Upper lobe of left lung (tissue), 6 donors: ENCODE data around the gene UBTF. TPM values are rescaled to one million over a fixed set of nuclear protein-coding genes. Genes with fewer than 3 reads are reported as not detected.

Experiments
- ATAC-seq, 2 donors: fragments of 200-7000 bp; cut with Tn5 transposase; one replicate each; pipeline ENCODE4 v1.9.1; 2022; ENCODE audit warnings: mild to moderate bottlenecking in 2 of 2, moderate library complexity in 2 of 2; ENCODE audit not compliant: low FRiP score in 2 of 2
- DNase-seq, 2 donors: peaks; one replicate each; pipeline ENCODE4 v3.0.0-alpha.2; 2019 to 2020
- H3K27ac ChIP-seq, 4 donors: fragments of 200-600 bp; sonication (generic); one replicate each; pipeline ENCODE4 v1.5.1; 2016 to 2019
- H3K27me3 ChIP-seq, 4 donors: fragments of 200-600 bp; sonication (generic); one replicate each; pipeline ENCODE4 v1.5.1; 2017 to 2019
- H3K36me3 ChIP-seq, 4 donors: fragments of 200-600 bp; sonication (generic); one replicate each; pipeline ENCODE4 v1.5.1; 2016 to 2019
- H3K4me1 ChIP-seq, 4 donors: fragments of 200-600 bp; sonication (generic); one replicate each; pipeline ENCODE4 v1.5.1; 2018 to 2019
- H3K4me3 ChIP-seq, 4 donors: fragments of 200-600 bp; sonication (generic); one replicate each; pipeline ENCODE4 v1.5.1; 2017 to 2019; ENCODE audit warnings: mild to moderate bottlenecking in 2 of 4, moderate library complexity in 1 of 4
- H3K9me3 ChIP-seq, 4 donors: fragments of 200-600 bp; sonication (generic); one replicate each; pipeline ENCODE4 v1.5.1; 2018 to 2019
- EP300 ChIP-seq, 4 donors: sonication (generic); formaldehyde crosslinking; IDR thresholded peaks; one replicate each; pipeline ENCODE4 v1.5.1; 2017; ENCODE audit warnings: antibody characterized with exemption in 4 of 4, control low read depth in 2 of 4
- POLR2A ChIP-seq, 4 donors: fragments of 450-650 bp; IDR thresholded peaks; one replicate each; pipeline ENCODE4 v1.5.1; 2016 to 2017; ENCODE audit warnings: antibody characterized with exemption in 4 of 4, mild to moderate bottlenecking in 2 of 4
- POLR2AphosphoS5 ChIP-seq, 2 donors: sonication (generic); formaldehyde crosslinking; IDR thresholded peaks; one replicate each; pipeline ENCODE4 v1.5.1; 2017; ENCODE audit warnings: antibody characterized with exemption in 2 of 2
- WGBS, 2 donors: methylation state at CpG; one replicate each; pipeline ENCODE4 v1.1.5; 2017 to 2018; 5-methylcytosine and 5-hydroxymethylcytosine counted together
- total RNA-seq, 6 donors: library from RNA; depleted of rRNA in 4 of 6; stranded (reverse); fragments of >200 nt in 4 of 6; gene quantifications; one replicate each; pipeline versions ENCODE4 v1.1.0 to v1.2.1, GENCODE V29; 2016 to 2021
- TF ChIP-seq, protein P1 (sequence below), 6 experiments: fragments of 450-650 bp in 4 of 6; fragments of 200-600 bp in 2 of 6; sonication (generic) in 2 of 6; IDR thresholded peaks; one replicate each; pipeline ENCODE4 v1.5.1; 2016 to 2019; ENCODE audit warnings: antibody characterized with exemption in 6 of 6
- donor health status: DM: no; HTN: no; CAD: no; lungs with moderate emphysema.
- donor health status: DM: no; HTN: yes; CAD: no; lungs with severe emphysema.

Gene UBTF, protein sequence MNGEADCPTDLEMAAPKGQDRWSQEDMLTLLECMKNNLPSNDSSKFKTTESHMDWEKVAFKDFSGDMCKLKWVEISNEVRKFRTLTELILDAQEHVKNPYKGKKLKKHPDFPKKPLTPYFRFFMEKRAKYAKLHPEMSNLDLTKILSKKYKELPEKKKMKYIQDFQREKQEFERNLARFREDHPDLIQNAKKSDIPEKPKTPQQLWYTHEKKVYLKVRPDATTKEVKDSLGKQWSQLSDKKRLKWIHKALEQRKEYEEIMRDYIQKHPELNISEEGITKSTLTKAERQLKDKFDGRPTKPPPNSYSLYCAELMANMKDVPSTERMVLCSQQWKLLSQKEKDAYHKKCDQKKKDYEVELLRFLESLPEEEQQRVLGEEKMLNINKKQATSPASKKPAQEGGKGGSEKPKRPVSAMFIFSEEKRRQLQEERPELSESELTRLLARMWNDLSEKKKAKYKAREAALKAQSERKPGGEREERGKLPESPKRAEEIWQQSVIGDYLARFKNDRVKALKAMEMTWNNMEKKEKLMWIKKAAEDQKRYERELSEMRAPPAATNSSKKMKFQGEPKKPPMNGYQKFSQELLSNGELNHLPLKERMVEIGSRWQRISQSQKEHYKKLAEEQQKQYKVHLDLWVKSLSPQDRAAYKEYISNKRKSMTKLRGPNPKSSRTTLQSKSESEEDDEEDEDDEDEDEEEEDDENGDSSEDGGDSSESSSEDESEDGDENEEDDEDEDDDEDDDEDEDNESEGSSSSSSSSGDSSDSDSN
- total RNA-seq, result 10 to 100 TPM; 41.2 to 94.3 (median 67.6) TPM

DNA sequence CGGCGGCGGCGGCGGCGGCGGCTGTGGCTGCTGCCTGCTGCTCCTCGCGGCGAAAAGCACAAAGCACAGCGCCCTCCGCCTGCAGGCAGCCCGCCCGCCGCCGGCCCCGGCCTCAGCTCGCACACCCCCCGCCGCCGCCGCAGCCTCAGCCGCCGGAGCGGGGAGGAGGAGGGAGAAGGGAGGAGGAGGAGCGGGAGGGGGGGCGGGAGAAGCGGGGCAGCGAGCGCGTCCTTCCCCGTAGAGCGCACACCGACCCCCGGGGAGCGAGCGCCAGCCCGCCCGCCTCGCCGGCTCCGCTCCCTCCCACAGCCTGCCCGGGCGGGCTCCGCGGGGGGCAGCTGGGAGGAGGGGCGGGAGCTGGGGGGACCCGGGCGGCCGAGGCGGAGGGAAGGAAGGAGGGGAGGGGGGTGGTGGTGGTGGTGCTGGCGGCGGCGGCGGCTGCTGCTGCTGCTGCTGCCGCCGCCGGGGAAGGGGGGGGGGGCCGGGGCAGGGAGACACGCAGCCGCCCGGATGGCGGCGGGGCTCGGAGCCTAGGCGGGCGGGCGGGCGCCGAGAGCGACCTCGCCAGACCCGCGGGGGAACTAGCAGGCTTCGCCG is at the start of gene UBTF:
Gene UBTF (minus strand): TSS at position 60 of the 597 bp plus-strand sequence. CDS start 1,446 bp downstream, outside the sequence.
- peak; percentile 61 to 94 for DNase-seq
- H3K27me3 ChIP-seq, result no peaks in the 10 kb centered on the region
- no peaks in the 10 kb centered on the region for H3K9me3 ChIP-seq
- H3K4me1 ChIP-seq, result peaks cover 21 to 37% (median 32%) of the 10 kb centered on the region in 4 donors
- H3K36me3 ChIP-seq, result peaks cover 15 to 25% (median 22%) of the 10 kb centered on the region in 4 donors
- peak within 1 kb of the TSS; percentile 94 to 99 (median 98) for H3K27ac ChIP-seq
- TF ChIP-seq POLR2AphosphoS5 (IDR thresholded peaks at IDR 0.05) (no peak), POLR2A (IDR thresholded peaks at IDR 0.05) (no peak), EP300 (IDR thresholded peaks at IDR 0.05) (no peak)
- TF ChIP-seq, protein P1, sequence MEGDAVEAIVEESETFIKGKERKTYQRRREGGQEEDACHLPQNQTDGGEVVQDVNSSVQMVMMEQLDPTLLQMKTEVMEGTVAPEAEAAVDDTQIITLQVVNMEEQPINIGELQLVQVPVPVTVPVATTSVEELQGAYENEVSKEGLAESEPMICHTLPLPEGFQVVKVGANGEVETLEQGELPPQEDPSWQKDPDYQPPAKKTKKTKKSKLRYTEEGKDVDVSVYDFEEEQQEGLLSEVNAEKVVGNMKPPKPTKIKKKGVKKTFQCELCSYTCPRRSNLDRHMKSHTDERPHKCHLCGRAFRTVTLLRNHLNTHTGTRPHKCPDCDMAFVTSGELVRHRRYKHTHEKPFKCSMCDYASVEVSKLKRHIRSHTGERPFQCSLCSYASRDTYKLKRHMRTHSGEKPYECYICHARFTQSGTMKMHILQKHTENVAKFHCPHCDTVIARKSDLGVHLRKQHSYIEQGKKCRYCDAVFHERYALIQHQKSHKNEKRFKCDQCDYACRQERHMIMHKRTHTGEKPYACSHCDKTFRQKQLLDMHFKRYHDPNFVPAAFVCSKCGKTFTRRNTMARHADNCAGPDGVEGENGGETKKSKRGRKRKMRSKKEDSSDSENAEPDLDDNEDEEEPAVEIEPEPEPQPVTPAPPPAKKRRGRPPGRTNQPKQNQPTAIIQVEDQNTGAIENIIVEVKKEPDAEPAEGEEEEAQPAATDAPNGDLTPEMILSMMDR (IDR thresholded peaks at IDR 0.05), result no peak
- 0% methylated on average over 5 to 9 of the region's 76 CpGs for WGBS, 2 donors
- H3K4me3 ChIP-seq, result peak within 1 kb of the TSS; percentile 75 to 96 (median 90)
- peak in 1 of 2 donors; percentile 16 for ATAC-seq

DNA sequence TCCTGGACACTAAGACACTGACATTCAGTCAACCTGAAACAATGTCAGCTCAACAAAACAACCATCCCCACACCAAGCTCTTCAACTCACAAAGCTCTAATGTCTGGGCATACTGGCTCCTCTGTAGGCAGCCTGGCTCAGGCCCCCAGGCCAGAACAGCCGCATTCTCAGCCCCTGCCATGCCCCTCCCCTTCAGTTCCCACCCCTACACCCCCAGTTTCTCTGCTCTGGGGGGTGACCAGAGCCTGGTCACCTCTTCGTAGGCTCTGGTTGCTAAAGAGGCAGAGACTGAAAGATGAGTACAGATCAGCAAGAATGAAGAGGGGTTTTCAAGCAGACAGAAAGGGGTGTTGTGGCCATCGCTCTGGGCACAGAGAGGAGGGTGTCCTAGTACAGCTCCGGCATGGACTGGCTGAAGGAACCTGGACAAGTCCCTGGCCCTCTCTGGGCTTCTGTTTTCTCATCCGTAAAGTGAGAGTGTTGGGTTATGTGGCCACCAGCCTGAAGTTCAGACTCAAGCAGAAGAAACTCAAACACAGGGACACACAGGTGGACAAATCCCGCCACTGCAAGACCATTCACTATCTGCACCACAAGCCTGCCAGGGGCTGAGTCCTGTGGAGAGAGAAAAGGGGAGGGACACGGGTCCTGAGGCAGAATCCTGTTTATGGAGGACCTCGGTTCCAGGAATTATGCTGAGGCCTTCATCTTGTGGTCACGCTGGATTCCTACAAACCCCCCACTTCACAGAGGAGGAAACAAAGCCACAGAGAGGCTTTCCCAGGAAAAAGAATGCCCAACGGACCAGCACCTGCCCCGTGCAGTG is 49.4 kb upstream of the UBTF start:
- H3K4me3 ChIP-seq, result no peak overlapping the region
- H3K4me1 ChIP-seq, result peaks cover 0 to 7% (median 3%) of the 10 kb centered on the region in 4 donors
- ATAC-seq, result no peak
- H3K9me3 ChIP-seq, result no peaks in the 10 kb centered on the region
- no peaks in the 10 kb centered on the region for H3K27me3 ChIP-seq
- TF ChIP-seq EP300 (IDR thresholded peaks at IDR 0.05), result no peak
- TF ChIP-seq POLR2A (IDR thresholded peaks at IDR 0.05), result no peak
- TF ChIP-seq, protein P1 (IDR thresholded peaks at IDR 0.05), result no peak
- TF ChIP-seq POLR2AphosphoS5 (IDR thresholded peaks at IDR 0.05), result no peak
- peak overlapping the region in 1 of 4 donors; percentile 61 for H3K27ac ChIP-seq
- no peaks in the 10 kb centered on the region for H3K36me3 ChIP-seq
- DNase-seq, result no peak
- 73 to 76% methylated on average over 10 to 11 of the region's 11 CpGs for WGBS, 2 donors

DNA sequence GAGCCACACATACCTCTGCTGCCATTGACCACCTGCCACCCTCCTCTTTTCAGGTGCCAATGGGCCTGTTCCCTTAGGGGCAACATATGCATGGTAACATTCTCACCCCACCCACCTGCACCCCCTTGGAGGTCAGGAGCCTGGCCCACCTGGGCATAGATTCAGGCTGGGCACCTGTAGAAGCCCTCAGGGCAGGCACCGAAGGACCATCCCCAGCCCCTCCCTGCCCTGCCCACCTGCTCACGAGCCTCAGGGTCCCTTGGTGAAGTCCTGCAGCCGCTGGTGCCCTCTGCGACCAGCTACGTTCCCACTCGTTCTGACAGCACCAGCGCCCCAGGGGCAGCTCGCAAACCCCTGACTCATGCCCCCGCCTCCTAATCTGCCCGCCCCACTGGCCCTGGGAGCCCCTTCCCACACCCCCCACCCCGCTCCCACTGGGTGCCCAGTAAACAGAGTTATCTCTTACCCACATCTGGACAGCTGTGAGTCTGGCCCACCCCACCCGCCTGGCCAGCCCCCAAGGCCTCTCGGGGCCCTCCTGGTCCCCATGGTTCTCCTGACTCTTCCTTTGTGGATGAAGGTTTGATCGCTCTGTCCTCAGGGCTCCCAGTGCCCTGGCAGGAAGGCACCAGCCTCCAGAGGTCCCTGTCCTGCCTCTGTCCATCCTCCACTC is 48.5 kb upstream of the UBTF start, which contains the start of gene SLC4A1:
Gene SLC4A1 (minus strand): TSS at position 318 of the 673 bp plus-strand sequence. CDS start 5,269 bp downstream, outside the sequence.
- ATAC-seq (no peak), DNase-seq (peak in 1 of 2 donors; percentile 59)
- Histone ChIP-seq H3K4me3 (no peak within 1 kb of the TSS), H3K4me1 (peaks cover 0 to 7% (median 3%) of the 10 kb centered on the region in 4 donors), H3K27me3 (no peaks in the 10 kb centered on the region), H3K36me3 (no peaks in the 10 kb centered on the region), H3K27ac (peak within 1 kb of the TSS in 1 of 4 donors; percentile 9), H3K9me3 (no peaks in the 10 kb centered on the region)
- 72 to 75% methylated on average over 9 to 11 of the region's 14 CpGs for WGBS, 2 donors
- TF ChIP-seq POLR2AphosphoS5 (IDR thresholded peaks at IDR 0.05) (no peak), POLR2A (IDR thresholded peaks at IDR 0.05) (no peak), EP300 (IDR thresholded peaks at IDR 0.05) (no peak)
- TF ChIP-seq, protein P1 (IDR thresholded peaks at IDR 0.05), result no peak

DNA sequence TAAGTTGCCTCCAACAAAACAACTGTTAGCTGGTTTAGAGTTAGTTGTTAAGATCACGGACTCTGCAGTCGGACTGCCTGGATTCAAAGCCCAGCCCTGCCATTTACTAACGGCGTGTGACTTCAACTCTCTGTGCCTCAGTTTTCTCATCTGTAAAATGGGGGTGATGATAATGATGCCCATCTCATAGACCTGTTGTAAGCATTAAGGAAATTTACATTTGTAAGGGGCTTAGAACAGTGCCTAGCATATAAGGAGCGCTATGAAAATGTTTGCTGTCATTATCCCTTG is 47.6 kb upstream of the UBTF start:
- Histone ChIP-seq H3K4me1 (no peaks in the 10 kb centered on the region), H3K4me3 (no peak overlapping the region), H3K27ac (no peak overlapping the region), H3K36me3 (no peaks in the 10 kb centered on the region), H3K27me3 (no peaks in the 10 kb centered on the region), H3K9me3 (no peaks in the 10 kb centered on the region)
- 96% methylated on average over 5 of the region's 5 CpGs for WGBS, 2 donors
- ATAC-seq, result no peak
- DNase-seq, result no peak
- TF ChIP-seq POLR2AphosphoS5 (IDR thresholded peaks at IDR 0.05) (no peak), POLR2A (IDR thresholded peaks at IDR 0.05) (no peak)
